DMS 273 treated with DMSO at 0.1 percent for 48 hours (cell line): Measurements from ENCODE around the gene MBD6.
"Not testable (repeated sequence)": the region's sequence is repeated elsewhere in the genome, so short reads cannot be mapped to it uniquely, and the experiment has no call there.

Experiments used
- DNase-seq: peaks from one replicate; lab custom pipeline; 2025; lab: John Stamatoyannopoulos, UW

Gene MBD6

DNA sequence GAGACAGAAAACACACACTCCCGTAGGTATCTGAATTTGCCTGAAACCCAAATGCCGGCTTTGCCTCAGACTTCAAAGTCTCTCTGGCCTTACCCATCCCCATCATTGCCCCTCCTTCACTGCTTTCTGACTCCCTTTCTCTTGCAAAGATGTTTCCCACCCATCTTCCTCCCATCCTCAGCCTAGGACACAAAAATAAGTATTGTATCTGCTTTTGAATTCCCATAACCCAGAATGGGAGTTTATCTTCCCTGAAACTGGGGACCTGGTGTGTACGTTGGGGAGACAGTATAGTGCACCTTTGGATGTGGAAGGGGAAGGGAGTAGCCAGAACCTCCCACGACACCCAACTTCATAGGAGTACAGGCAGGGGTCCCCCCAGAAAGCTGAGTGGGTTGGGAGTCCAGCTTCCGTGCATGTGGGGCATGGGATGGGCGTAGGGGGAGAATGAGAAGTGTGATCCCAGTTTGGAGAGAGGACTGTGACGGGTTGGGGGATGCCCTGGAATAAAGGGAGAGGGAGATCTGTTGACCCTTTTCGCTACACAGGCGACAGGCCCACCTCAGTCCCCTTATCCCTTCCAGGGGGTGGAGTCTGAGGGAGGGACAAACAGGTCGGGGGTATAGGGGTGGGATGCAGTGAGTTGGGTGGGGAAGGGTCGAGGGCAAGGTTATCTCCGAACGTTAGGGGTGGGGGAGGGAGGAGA is 26.7 kb downstream of the MBD6 start:
- no peak for DNase-seq

GRCh38 chr12:57549909-57550640 is 27.5 kb downstream of the MBD6 start, which contains the start of gene KIF5A:
Gene KIF5A (plus strand): TSS chr12:57550044. CDS start chr12:57550272, 228 bp downstream.
- no peak for DNase-seq

DNA sequence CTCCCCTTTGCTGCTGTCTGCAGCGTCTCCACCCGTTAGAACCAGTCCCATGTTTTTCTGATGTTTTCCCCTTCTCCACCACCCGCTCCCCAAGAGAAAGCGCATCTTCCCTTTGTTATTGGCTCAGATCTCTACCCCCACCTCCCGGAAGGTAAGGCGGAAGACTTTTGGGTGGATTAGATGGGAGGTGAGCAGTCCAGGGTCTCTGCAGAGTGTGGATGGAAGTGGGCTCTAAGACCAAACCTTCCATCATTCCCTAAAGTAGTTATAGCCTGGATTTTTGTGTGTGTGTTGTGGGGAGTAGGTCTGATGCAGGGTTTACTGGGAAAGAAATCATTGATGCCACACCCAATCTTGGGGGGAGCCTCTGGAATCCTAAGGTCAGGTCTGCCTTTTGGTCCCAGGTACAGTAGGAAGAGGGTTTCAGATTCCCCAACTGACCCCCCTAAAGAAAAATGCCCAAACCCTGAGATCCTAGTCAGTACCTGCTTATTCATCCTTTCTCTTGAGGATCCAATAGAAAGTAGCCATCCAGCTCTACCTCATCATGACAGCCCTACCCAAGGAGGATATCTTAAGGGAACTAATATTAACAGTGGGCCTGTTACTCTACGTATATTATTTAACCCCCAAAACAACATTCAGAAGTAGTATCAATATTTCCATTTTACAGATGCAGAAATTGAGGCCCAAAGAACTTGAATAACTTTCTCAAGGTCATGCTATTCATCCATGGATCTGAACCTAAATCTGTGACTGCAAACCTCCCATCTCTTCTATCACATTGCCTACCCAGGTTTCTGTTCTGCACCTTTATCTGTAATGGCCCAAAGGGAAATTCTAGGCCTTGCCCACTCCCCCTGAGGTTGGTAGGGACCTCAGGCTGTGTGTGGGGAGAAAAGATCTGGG is 28.3 kb downstream of the MBD6 start:
- no peak for DNase-seq

DNA sequence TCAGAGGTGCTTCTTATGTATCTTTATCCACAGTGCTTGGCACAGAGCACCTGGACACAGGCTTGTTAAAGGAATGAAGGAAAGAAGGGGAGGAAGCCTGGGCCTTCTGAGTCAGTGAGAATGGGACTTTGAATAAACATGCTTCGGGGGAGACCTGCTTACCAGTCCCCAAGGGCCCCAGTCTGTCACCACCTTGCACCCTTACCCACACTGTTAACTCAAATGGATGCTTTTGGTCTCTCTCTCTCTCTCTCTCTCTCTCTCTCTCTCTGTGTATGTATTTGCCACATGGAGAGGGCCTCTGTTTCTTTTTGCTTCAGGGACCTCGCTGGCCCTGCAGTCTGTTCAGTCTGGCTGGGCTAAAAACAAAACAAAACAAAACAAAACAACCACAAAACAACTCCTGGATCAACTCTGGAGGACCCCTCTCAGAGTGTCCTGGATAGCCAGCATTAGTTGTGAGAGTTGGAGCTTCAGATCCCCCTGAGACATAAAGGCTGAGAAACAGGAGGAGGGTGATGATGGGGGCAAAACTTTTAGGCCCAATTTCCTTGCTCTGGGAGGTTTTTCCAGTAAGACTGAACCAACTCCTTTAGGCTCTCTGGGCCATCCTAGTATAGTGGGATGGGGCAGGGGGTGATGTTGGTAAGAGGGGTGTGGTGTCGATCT is 29.1 kb downstream of the MBD6 start:
- no peak for DNase-seq

DNA sequence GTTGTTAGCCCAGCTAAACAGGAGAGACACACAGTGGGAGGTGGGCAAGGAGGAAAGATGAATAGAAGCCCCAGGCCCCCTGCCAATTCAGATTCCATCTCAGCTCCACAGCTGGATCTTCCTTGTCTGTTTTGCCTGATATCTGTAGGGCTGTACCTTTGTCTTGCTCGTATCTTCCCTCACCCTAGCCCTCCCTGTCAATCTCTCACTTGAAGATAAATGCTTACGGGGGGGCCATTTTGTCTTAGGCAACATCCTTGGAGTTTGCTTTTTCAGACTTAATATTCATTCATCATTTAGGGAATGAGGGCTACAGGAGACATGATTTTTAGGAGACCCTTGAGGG is 29.7 kb downstream of the MBD6 start:
- DNase-seq = no peak

- no peak for DNase-seq
These were observed 30.2 kb downstream of the MBD6 start for GRCh38 chr12:57552835-57553313.

- DNase-seq = no peak
These were observed 30.9 kb downstream of the MBD6 start for GRCh38 chr12:57553343-57554202.

DNA sequence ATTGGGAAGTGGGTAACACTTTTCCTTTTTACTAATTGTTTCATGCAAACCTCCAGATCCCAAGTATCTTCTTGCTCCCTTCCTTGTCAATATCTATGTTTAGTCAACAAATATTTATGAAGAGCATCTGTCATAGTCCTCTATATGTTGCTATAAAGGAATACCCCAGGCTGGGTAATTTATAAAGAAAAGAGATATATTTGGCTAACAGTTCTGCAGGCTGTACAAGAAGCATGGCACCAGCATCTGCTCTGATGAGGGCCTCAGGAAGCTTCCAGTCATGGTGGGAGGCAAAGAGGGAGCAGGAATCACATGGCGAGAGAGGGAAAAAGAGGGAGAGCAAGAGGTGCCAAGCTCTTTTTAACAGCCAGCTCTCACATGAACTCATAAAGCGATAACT is 31.8 kb downstream of the MBD6 start:
- no peak for DNase-seq

DNA sequence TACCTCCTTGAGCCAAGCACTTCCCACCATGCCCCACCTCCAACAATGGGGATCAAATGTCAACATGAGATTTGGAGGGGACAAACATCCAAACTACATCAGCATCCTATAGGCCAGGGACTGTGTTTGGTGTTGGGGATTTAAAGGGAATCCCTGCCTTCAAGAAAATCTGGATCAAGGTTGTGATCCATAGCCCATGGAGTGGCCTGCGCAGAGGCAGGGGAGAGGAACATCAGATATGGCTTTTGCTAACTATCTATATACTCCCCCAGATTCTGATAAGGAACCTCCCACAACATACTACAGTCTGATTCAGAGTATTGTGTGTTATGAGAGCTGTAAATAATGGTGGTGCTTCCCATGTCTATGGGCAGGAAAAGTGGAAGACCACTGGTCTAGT is 32.3 kb downstream of the MBD6 start:
- DNase-seq = no peak

GRCh38 chr12:57558864-57559263 is 36.2 kb downstream of the MBD6 start:
- no peak for DNase-seq

DNA sequence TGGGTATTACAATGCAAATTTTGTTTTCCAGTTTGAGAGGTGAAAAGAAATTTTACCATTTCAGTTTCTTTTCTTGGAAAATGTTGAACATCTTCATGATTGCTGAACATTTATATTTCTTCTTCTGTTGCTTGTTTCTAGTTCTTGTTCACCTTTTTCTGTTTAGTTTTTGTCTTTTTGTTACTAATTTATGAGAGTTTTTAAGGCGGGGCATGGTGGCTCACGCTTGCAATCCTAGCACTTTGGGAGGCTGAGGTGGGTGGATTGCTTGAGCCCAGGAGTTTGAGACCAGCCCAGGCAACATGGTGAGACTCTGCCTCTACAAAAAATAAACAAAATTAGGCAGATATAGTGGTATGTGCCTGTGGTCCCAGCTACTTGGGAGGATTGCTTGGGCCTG is 37.9 kb downstream of the MBD6 start:
- DNase-seq = no peak

GRCh38 chr12:57561117-57561516 is 38.5 kb downstream of the MBD6 start:
- DNase-seq = not testable (repeated sequence)

DNA sequence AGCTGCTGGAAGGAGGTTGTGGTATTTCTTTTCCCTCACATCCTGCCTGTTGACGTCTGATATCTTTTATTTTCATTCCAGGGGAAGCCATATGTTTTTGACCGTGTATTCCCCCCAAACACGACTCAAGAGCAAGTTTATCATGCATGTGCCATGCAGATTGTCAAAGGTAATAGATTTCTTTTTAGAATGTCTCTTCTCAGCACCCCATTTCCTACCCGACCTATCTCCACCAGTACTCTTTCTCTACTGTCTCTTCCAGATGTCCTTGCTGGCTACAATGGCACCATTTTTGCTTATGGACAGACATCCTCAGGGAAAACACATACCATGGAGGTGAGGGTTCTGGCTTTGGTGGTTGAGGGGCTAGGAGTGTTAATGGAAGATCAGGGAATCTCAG is 40.7 kb downstream of the MBD6 start:
- DNase-seq = no peak

DNA sequence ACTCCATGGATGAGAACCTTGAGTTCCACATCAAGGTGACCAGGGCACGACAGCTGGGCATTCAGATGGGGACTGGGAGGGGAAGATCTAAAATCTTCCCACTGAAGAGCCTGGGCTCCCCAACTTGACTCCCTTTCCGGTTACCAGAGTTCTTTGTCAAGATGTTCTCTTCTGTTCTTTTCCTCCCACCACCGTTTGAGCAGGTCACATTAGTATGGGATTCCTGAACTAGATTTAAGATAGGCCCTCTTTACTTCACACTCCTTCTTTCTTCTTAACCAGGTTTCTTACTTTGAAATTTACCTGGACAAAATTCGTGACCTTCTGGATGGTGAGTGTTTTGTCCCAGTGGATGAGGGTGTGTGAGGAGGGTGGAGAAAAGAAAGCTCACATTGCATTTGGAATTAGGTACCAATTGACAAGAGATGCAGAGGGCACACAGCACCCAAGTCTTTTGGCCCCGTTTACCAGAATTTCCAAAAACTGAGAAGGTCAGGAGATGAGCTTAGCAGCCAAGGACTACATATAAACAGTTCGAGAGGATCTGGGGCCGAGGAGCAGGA is 41.6 kb downstream of the MBD6 start:
- no peak for DNase-seq

GRCh38 chr12:57568838-57569237 is 46.2 kb downstream of the MBD6 start:
- no peak for DNase-seq

DNA sequence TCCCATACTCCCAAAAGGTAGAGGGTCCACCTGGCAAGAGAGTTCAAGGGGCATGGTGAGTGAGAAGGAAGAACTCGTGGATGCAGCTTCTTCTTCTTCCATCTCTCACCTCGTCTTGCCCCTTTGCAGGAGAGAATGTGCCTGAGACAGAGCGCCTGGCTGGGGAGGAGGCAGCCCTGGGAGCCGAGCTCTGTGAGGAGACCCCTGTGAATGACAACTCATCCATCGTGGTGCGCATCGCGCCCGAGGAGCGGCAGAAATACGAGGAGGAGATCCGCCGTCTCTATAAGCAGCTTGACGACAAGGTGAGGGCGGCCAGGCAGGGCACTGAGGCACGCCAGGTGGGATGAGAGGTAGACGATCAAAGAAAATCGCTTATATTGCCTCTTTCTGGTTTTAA is 47.2 kb downstream of the MBD6 start:
- no peak for DNase-seq

GRCh38 chr12:57570438-57570837 is 47.8 kb downstream of the MBD6 start:
- not testable (repeated sequence) for DNase-seq

GRCh38 chr12:57571926-57572762 is 49.5 kb downstream of the MBD6 start:
- no peak for DNase-seq

- no peak for DNase-seq
These were observed 52.2 kb downstream of the MBD6 start for GRCh38 chr12:57574795-57575194.
